Fibroblast of peridontal ligament (primary cell): ENCODE results near the gene CLEC1A.

ENCODE experiments used
- DNase-seq: peaks from one replicate; pipeline ENCODE4 v3.0.0-alpha.2; 2010; ENCODE audit errors: extremely low read depth

Gene CLEC1A

DNA sequence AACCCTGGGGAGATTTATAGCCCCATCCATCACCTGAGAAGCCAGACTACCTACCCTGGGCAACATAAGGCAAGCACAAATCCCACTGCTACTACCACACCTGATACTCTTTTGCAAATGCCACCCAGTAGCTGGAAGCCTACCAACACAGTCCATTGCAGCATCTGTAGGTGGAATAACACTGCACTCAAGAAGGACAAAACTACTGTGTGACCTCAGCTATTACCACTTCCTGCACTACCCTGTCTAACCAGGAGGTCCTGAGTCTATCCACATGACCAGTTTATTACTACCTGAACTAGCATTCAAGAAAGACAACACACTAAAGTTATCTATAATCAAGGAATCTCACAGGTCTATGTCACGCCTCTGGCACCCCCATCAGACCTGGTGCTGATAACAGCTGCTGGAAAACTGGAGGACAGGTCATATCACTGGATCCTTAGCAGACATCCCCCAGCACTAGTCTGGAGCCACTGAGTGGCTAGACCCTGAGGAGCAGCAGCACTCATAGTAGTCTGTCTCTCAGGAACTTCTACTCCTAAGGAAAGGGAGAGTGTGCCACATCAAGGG lies 2.9 kb upstream of the CLEC1A start:
- no peak for DNase-seq

GRCh38 chr12:10101042-10101579 lies 2.3 kb upstream of the CLEC1A start:
- peak; percentile 9 for DNase-seq

GRCh38 chr12:10097521-10097920 lies 1.3 kb downstream of the CLEC1A start:
- DNase-seq: no peak

DNA sequence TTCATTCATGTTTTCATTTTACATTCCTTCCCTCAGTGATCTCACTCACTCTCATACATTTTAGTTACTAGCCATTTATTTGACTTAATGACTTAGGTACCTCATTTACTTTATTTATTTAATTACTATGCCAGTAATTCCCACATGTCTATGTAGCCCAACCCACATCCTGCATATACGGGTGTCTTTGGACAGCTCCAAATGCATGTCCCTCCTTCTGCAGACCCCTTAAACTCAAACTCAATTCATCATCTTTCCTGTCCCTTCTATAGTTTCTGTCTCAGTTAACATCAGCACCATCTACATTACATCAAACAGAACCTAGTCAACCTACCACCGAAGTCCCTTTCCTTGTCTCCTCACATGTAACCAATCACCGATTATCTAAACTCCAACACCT lies 2.8 kb downstream of the CLEC1A start:
- no peak for DNase-seq

DNA sequence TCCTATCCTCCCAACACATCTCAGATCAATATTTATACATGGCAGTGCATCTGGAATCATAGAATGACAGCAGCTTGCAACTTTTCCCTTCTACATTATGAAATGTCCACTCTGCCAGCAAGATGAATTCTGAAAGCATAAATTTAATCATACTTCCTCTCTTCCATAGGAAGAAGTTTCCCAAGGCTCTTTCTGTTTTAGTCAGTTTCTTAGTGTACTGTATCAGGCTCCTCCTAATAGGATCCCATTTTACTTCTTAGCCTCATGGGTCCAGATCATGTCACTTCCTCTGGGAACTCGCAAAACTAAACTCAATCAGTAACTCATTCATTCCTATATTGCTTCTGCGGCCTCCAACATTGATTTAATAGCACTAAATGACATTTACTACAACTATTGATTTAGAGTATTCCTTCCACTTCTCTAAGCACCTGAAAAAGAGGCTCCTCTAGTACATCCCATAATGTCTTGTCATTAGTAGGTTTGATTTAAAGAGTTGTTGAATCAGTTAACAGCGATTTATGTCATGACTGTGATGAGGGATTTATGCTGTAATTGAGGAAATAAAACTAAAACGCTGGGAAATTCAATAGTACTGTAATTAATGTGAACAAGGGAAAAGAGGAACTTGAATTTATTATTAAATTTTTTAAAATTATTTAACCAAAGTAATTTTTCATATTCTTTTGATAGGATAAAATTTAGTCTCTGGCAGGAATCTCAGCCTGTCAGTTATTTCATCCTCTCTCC lies 4.0 kb downstream of the CLEC1A start:
- DNase-seq: no peak

GRCh38 chr12:10088955-10089900 lies 9.6 kb downstream of the CLEC1A start:
- DNase-seq: no peak

DNA sequence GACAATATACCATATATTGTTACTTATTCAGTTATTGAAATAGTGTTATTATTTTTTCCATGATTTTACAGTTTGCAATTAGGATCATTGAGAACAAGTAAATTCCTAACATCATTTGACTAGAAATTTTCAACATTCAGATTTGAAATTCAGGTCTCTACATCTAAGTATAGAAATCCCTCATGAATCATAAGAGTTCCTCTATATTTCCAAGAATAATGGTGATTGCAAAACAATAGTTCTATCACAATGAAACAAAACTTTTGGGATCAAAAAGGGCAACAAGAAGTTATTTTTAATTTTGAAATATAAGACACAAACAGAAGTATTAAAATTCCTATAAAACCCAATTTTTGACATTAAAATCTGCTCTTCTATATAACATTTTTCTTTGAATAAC lies 10.8 kb downstream of the CLEC1A start:
- DNase-seq: no peak

- DNase-seq: no peak
Measured at GRCh38 chr12:10086387-10086786, 12.4 kb downstream of the CLEC1A start.

DNA sequence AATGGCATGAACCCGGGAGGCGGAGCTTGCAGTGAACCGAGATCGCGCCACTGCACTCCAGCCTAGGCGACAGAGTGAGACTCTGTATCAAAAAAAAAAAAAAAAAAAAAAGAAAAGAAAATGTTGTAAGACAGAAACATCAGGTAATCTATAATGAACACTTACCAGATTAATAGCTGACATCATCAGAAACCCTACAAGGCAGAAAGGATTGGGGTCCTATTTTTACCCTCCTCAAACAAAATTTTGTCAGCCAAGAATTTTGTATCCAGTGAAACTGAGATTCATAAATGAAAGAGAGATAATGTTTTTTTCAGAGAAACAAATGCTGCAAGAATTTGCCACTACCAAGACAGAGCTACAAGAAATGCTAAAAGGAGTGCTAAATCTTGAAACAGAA lies 14.1 kb downstream of the CLEC1A start:
- no peak for DNase-seq

DNA sequence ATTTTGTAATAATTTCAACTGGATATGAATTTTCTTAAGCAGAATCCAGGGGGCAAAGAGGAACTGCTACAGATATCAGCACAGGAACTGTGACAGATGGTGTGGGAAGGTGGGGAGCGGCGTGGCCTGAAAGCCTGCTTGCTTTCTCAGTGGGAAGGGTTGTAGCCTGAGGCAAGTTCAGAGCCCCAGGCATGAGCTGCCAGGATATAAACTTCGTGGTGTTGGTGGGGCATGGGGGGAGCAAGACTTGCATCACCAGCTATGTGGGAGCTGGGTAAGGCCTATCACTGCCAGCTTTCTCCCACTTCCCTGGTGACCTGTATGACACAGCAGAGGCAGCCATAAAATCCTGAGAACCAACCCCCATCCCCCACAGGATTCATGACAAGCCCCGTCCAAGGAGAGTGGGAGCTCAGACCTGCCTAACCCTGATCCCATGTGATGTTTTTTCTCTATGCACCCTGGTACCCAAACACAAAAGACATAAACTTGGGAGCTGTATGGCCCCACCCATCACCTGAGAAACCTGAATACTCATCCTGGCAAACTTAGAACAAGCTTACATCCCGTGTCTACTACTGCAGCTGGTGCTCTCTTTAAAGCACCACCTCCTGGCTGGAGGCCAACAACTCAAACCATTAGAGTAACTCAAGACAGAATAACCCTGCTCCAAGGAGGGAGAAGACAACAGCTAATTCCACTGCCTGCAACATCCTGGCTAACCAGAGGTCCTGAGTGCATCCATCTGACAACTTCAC lies 16.5 kb downstream of the CLEC1A start:
- no peak for DNase-seq

DNA sequence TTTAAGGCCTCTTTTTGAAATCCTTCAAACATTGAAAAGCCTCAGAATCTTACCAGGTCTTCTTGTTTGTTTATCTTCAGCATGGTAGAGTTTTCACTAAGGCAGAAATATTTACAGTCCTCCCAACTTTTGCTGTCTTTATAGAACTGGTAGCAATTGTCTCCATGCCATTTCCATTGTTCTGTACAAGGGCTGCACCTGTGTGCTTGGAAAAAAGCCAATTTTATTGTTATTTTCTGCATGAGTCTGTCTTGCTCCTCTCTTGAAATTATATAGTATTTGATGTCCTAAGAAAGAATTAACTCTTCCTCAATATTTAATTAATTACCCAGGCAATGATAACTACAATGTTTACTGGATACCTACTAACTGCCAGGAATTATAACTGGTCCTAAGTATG lies 23.3 kb downstream of the CLEC1A start:
- no peak for DNase-seq

- DNase-seq: no peak
Measured at GRCh38 chr12:10073261-10073660, 25.5 kb downstream of the CLEC1A start.

- no peak for DNase-seq
Measured at GRCh38 chr12:10072131-10072530, 26.7 kb downstream of the CLEC1A start.

DNA sequence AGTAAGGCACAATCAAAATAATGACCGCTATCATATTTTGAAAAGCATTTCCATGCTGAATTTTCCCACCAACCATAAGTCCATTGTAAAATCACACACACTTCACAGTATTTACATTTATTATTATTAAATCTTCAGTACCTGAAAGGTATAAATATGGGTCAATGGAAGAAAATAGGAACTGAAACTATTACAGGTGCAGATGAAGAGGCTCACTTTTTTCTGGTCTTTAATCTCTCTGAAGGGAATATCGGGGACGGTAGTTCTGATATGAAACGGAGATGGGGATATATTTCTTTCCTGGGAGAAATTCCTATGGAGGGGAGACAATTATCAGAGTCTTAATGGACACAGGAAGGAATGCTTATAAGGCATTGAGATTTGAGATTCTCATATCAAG lies 28.4 kb downstream of the CLEC1A start:
- no peak for DNase-seq

DNA sequence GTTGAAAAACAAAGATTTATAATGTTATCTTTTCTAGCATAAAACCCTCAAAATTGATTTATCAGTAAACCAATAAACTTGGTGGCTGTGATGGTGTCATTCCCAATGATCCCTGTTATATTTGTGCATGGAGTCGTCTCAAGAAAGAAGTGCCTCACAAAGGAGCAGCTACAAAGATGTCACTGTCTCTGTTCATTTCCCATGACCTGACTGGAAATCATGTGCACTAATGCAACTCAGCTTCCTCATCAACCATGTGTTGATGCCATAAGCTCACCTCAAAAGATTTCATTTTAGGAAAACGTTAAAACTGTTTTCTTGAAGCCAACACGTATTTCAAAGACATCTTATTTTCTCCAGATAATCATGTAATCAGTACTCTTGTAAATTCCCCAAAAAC lies 28.8 kb downstream of the CLEC1A start:
- DNase-seq: no peak

DNA sequence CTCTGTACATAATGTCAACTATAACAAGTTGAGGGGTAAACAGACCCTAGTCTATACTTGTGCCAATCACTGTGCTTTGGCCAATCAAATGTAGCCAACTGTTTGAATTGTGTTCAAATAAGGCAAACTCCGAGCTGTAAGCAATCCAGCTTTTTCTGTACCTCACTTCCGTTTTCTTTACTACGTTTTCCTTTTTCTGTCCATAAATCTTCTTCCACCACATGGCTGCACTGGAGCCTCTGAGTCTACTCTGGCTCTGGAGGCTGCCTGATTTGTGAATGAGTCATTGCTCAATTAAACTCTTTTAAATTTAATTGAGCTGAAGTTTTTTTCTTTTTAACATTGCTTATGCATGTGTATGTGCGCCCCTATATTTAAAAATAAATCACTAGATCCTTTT lies 29.7 kb downstream of the CLEC1A start:
- no peak for DNase-seq

DNA sequence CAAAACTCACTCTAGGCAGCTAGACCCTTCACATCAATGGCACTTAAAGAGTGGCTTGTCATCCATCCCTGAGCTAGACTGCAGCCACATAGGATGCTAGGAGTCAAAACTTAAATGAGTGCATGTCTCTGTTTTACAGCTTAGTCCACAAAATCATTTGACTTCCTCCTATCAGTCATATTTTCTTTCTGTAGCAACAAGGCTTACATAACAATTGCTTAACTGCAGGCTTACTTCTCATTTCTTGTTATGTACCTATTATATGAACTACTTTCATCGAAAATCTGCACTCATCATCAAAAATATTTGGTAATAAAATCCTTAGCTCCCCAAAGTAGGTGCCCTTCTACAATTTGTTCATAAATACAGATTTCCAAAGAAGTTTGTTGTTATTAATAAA lies 30.1 kb downstream of the CLEC1A start:
- DNase-seq: no peak

- DNase-seq: no peak
Measured at GRCh38 chr12:10067942-10068341, 30.8 kb downstream of the CLEC1A start.

DNA sequence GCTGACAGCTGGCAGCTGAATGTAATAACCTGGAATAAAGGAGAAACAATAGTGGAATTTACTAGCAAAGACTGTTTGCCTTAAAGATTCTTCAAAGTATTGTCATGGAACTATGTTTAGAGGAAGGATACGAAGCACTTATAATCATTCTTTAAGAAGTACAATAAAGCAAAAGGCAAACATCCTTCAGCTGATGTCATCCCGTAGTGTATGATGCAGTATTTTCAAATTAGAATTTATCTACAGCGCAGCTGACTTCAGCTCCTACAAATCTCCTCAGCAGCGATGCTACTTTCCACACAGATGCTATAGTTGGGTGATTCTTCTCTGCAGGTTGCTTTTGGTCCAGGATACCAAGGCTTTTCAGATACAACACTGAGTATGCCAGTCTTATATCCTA lies 31.5 kb downstream of the CLEC1A start:
- DNase-seq: no peak

- DNase-seq: no peak
Measured at GRCh38 chr12:10065241-10065640, 33.5 kb downstream of the CLEC1A start.

- DNase-seq: no peak
Measured at GRCh38 chr12:10058387-10058786, 40.4 kb downstream of the CLEC1A start.
